ENCODE measurements around the gene STYXL2.

The STYXL2 gene

DNA sequence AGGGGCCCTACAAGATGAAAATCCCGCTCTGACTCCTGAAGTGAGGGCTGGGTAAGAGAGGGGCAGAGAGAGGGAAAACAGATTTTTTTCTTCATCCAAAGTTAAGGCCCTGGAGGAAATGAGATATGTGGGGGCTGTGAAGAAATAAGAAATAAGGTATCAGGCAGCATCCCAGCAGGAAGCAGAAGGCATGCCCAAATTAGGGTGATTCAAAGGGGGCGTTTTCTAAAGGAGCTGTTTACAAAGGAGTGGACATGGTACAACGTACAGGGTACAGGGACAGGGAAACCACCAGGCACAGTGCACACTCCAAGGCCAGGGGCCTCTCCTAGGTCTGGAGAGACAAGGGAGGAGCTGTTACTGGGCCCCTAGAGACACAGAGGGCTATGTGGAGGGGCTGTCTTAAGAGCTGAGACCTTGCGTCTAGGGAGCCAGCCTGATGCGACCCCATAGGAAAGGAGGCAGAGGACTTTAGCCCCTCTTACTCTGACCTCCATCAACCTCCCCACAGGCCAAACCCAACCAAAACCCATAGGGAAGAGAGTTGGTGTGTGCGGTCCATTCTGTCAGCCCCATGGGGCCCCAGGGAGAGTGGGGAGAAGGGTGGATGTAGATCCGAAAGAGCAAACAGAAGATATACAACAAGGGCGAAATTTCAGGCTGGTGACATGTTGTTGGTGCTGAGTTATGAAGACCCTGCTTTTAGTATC, 38.6 kb downstream of the STYXL2 start:
- H3K36me3 Mint-ChIP-seq = no peaks in the 10 kb centered on the region
- no peaks in the 10 kb centered on the region for H3K4me1 Mint-ChIP-seq
- H3K4me3 Mint-ChIP-seq = no peak overlapping the region
- H3K27me3 Mint-ChIP-seq = peaks cover 1% of the 10 kb centered on the region
- H3K27ac Mint-ChIP-seq = no peak overlapping the region
- no peaks in the 10 kb centered on the region for H3K9me3 Mint-ChIP-seq

DNA sequence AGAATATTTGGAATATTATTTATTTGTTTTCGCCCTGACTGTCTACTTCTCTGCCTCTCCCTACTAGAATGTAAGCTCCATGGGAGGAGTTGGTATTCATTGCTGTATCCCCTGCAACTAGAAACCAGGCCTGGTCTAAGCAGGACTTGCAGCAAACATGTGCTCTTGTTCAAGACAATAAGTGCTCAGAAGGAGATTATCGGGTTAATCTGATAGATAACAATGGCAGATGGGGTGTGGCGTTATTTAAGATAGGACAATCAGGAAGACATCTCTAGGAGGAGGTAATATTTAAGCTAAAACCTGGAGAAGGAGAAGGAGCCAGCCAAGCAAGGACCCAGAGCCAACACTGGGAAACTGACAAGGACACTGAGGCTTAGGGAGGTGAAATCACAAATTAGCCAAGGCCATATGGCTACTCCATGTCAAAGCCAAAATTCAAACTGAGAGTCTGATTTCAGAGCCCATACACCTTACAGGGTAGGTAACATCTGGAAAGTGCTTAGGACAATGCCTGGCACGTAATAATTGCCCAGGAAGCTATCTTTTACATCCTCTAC, 41.5 kb downstream of the STYXL2 start:
- Mint-ChIP-seq H3K4me3 (no peak overlapping the region), H3K9me3 (no peaks in the 10 kb centered on the region), H3K27ac (no peak overlapping the region), H3K4me1 (no peaks in the 10 kb centered on the region), H3K36me3 (no peaks in the 10 kb centered on the region), H3K27me3 (no peaks in the 10 kb centered on the region)

DNA sequence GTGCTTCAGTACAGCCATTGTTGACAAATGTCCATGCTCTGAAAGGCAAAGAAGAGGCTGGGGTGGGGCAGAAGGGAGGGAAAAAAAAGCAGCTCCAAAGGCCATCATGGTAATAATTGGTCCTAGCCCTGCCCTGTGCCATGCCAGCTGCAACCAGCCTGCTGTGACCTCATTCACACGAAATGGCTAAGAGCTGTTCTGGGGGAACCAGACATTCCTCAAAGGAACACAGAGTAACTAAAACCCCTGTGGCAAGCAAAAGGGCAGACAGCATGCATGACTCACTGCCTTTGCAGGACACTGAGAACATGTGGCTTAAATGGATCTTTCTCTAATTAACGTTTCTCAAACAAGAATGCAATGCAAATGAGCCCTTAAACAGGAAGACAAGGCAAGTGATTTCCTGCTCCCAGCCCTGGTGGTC, 42.3 kb downstream of the STYXL2 start:
- H3K36me3 Mint-ChIP-seq = no peaks in the 10 kb centered on the region
- no peaks in the 10 kb centered on the region for H3K9me3 Mint-ChIP-seq
- H3K4me1 Mint-ChIP-seq = no peaks in the 10 kb centered on the region
- H3K4me3 Mint-ChIP-seq = no peak overlapping the region
- no peaks in the 10 kb centered on the region for H3K27me3 Mint-ChIP-seq
- H3K27ac Mint-ChIP-seq = no peak overlapping the region

DNA sequence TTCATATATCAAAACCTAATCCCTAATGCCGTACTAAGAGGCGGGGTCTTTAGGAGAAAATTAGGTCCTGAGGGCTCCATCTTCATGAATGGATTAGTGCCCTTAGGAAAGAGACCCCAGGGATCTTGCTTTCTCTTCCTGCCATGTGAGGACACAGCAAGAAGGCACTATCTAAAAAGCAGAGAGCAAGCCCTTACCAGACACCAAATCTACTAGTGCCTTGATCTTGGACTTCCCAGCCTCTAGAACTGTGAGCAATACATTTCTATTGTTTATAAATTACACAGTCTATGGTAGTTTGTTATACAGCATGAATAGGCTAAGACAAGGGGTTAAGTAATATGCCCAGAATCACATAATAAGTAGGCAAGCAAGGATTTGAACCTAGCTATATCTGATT, 42.9 kb downstream of the STYXL2 start:
- H3K27ac Mint-ChIP-seq = no peak overlapping the region
- H3K9me3 Mint-ChIP-seq = no peaks in the 10 kb centered on the region
- no peaks in the 10 kb centered on the region for H3K36me3 Mint-ChIP-seq
- H3K27me3 Mint-ChIP-seq = no peaks in the 10 kb centered on the region
- no peaks in the 10 kb centered on the region for H3K4me1 Mint-ChIP-seq
- H3K4me3 Mint-ChIP-seq = no peak overlapping the region

DNA sequence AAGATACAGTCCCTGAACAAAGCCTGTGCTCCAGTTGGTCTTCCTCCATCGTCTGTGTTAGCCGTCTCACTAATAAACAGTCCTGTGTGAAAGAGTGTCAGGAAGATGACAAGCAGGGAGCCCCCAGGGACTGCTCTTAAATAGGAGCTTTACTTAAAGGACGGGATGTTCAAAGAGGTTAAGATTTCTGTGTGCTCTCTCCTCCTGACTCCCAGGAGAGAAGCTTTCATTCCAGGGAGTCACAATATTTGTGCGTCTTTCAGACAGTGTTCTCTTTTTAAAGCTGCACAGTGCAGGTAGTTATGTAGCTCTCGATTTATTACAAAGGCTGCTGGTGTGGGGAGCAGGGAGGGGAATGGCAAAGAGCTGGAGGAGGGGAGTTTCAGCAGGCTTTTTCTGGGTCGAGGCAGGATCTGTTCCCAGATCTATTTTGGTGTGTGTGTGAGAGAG, 43.5 kb downstream of the STYXL2 start:
- no peaks in the 10 kb centered on the region for H3K9me3 Mint-ChIP-seq
- no peak overlapping the region for H3K4me3 Mint-ChIP-seq
- no peaks in the 10 kb centered on the region for H3K4me1 Mint-ChIP-seq
- H3K27me3 Mint-ChIP-seq = no peaks in the 10 kb centered on the region
- peaks cover under 1% of the 10 kb centered on the region for H3K36me3 Mint-ChIP-seq
- H3K27ac Mint-ChIP-seq = peak overlapping the region; percentile 13

DNA sequence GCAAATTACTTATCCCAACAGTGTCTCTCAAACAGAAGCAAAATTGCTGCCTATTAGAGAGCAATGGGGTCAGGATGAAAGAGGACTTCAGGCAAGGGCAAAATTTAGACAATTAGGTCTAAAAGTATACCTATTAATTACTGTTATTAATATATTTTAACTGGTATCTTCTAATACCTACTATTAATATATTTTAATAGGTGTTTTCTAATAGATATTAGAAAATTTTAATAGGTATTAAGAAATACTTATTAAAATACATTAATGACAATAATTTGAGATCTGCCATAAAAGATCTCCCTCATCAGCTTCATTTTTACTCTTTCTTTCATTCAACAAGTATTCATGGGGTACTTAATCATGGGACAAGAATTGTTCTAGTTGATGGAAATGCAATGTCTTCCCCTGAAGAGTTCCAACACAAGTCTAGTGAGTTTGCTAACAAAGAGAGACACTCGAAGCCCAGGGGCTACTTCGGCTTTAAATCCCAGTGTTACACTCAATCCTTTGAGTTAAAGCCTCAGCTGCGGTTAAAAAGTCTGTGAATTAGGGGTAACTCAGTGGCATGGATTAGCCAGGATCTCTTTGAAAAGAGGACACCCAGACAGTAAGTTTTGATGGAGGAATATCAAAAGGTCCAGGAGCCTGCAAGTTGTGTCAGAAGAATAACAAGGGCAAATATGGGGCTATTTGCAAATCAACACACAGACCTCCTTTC, 44.1 kb downstream of the STYXL2 start:
- no peaks in the 10 kb centered on the region for H3K9me3 Mint-ChIP-seq
- no peaks in the 10 kb centered on the region for H3K4me1 Mint-ChIP-seq
- peaks cover 1% of the 10 kb centered on the region for H3K36me3 Mint-ChIP-seq
- H3K27me3 Mint-ChIP-seq = no peaks in the 10 kb centered on the region
- H3K27ac Mint-ChIP-seq = no peak overlapping the region
- no peak overlapping the region for H3K4me3 Mint-ChIP-seq

DNA sequence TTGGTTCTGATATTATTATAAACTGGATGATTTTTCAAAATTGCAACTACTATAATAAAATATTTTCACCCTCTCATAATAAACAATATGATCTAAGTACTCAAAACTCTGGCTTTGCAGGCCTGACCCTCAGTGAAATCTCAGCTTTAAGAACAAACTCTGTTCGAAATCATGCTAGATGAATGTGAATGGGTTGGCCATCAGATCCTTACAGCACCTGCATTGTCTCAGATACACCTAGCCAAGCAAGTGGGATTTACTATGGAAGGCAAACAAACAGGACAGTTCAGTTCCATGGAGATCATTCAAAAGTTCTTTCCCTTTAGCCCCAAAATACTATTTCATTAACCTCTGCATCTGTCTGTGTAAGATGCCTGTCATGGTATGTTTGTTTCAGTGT, 44.8 kb downstream of the STYXL2 start:
- Mint-ChIP-seq H3K36me3 (peaks cover 3% of the 10 kb centered on the region), H3K4me1 (no peaks in the 10 kb centered on the region), H3K9me3 (peaks cover 3% of the 10 kb centered on the region), H3K27ac (no peak overlapping the region), H3K27me3 (no peaks in the 10 kb centered on the region), H3K4me3 (no peak overlapping the region)

DNA sequence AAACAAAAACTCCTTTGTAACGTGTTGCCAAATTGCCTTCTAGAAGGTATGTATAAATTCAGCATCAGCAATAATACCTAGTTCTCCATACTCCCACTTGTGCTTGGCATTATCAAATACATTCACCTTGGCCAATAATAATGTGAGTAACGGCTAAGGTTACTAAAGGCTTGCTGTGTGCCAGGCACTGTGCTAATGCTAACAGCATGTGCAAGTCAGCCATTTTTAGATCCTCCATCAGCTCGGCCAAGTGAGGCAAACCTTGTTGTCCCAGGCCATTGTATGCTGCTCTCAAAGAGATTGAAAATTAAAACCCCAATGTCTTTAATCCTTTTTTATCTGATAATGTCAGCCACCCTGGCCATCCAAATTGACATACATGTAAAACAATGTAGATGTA, 48.1 kb downstream of the STYXL2 start:
- Mint-ChIP-seq H3K27me3 (peaks cover 5% of the 10 kb centered on the region), H3K9me3 (peaks cover 5% of the 10 kb centered on the region)

More for the DNA sequence above, 48.1 kb downstream of the STYXL2 start:
- no peaks in the 10 kb centered on the region for H3K4me1 Mint-ChIP-seq
- H3K4me3 Mint-ChIP-seq = no peak overlapping the region
- H3K27ac Mint-ChIP-seq = no peak overlapping the region
- peaks cover 3% of the 10 kb centered on the region for H3K36me3 Mint-ChIP-seq

Data from activated naive CD4-positive, alpha-beta T cell treated with anti-CD3 and anti-CD28 coated beads, Interleukin-2, amount 50 U/mL, for 24 hours (primary cell).